ENCODE measurements around the gene L3MBTL3. TPM values are rescaled to one million over a fixed set of nuclear protein-coding genes. Genes with fewer than 3 reads are reported as not detected.

L3MBTL3 gene
- polyA plus RNA-seq, 1 of the 3 experiments (the other 2 are of a cell fraction) = 12.6 TPM

- peaks cover 5% of the 10 kb centered on the region for H3F3A ChIP-seq (replicated peaks; ENCODE audit: insufficient read depth)
- no peaks in the 10 kb centered on the region for H3K79me2 ChIP-seq (ENCODE audit: insufficient read depth)
- 0 out of 4 replicates have a peak, but pooled peaks cover 0 to 2% of the 10 kb centered on the region in 2 experiments for H3K4me1 ChIP-seq (ENCODE audit: control insufficient read depth in 1 of 2, insufficient read depth in 2 of 2, low read depth in 1 of 2, low read length in 1 of 2)
- H3K4me3 ChIP-seq (ENCODE audit: low read depth in 2 of 2, low read length in 1 of 2) = no peak overlapping the region
- TF ChIP-seq TCF12 (IDR thresholded peaks at IDR 0.05) (no peak), MXI1 (IDR thresholded peaks at IDR 0.05; ENCODE audit: low read depth, low read length) (no peak), REST (IDR thresholded peaks at IDR 0.05; ENCODE audit: low read depth, low read length) (no peak), POLR2AphosphoS5 (IDR thresholded peaks at IDR 0.05; ENCODE audit: low read depth, low read length) (no peak), USF1 (IDR thresholded peaks at IDR 0.05; ENCODE audit: borderline replicate concordance, low read depth) (no peak), FOXJ3 (CRISPR knock-in tag; IDR thresholded peaks at IDR 0.05) (no peak), RFX5 (IDR thresholded peaks at IDR 0.05; ENCODE audit: low read length) (no peak), SIN3A (IDR thresholded peaks at IDR 0.05; ENCODE audit: borderline replicate concordance, low read depth, low read length) (no peak), GABPA (IDR thresholded peaks at IDR 0.05; ENCODE audit: low read depth) (no peak), EP300 (IDR thresholded peaks at IDR 0.05; ENCODE audit: borderline replicate concordance in 1 of 2, low read depth in 1 of 2, low read length in 1 of 2) (no peak), PBX3 (IDR thresholded peaks at IDR 0.05) (no peak), FOSL2 (IDR thresholded peaks at IDR 0.05; ENCODE audit: borderline replicate concordance, low read depth) (no peak), RXRA (IDR thresholded peaks at IDR 0.05; ENCODE audit: borderline replicate concordance, low read depth) (no peak), ELF1 (IDR thresholded peaks at IDR 0.05) (no peak), SMC3 (IDR thresholded peaks at IDR 0.05; ENCODE audit: low read depth, low read length) (no peak), ZBTB33 (IDR thresholded peaks at IDR 0.05; ENCODE audit: borderline replicate concordance, low read depth) (no peak)
- H3K27me3 ChIP-seq (ENCODE audit: insufficient read depth) = no peaks in the 10 kb centered on the region
- CTCF ChIA-PET = interaction anchor here (0.7 kb wide), 1 partner anchor 14 kb away, joined by 5 read pairs; no protein-coding TSS in a partner anchor
- POLR2A ChIA-PET = no interaction called here
- no peaks in the 10 kb centered on the region for H3K9me2 ChIP-seq
- H3K36me3 ChIP-seq (replicated peaks in 1 of 2; ENCODE audit: control insufficient read depth in 1 of 2, insufficient read depth in 2 of 2, low read length in 1 of 2) = peaks cover 8 to 31% of the 10 kb centered on the region in 2 experiments
- H3K9me3 ChIP-seq = no peaks in the 10 kb centered on the region
- no peak overlapping the region for H3K9ac ChIP-seq
- 61% methylated on average over 2 of the region's 2 CpGs for WGBS (ENCODE audit: low lambda C conversion rate)
- DNase-seq = no peak
- no peaks in the 10 kb centered on the region for H4K20me1 ChIP-seq (ENCODE audit: insufficient read depth)
- no peak overlapping the region for H2AFZ ChIP-seq (ENCODE audit: low read depth)
- no peak overlapping the region for H3K4me2 ChIP-seq
- H3K27ac ChIP-seq (ENCODE audit: low read depth in 2 of 2, low read length in 1 of 2) = no peak overlapping the region
Measured at GRCh38 chr6:130134582-130134981, 116.2 kb downstream of the L3MBTL3 start.

All from SK-N-SH (cell line).